Measurements from ENCODE around the gene RPUSD4.
A peak's percentile ranks its signal among the peaks of the same experiment; 100 is the strongest.

Gene RPUSD4

DNA sequence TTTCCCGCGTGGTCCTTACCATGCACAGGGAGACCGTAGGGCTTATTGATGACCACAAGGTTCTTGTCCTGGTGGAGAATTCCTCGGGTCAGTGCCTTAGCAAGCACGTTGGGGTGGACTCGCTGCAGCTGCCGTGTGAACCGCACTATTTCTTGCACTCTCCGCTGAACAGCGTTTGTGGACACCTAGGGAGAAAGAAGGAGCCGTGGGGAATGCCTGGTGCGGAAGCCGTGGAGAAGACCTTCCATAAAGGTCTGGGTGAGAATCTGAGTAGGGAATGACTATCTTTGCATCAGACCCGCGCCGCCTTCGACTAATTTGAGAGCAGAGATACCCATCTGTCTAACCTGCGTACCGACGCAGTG lies 597 bp downstream of the RPUSD4 start:
- no peak for DNase-seq

- no peak for DNase-seq
Measured at GRCh38 chr11:126207896-126208295, 3.6 kb downstream of the RPUSD4 start.

- DNase-seq, result no peak
Measured at GRCh38 chr11:126205359-126205758, 6.1 kb downstream of the RPUSD4 start.

- DNase-seq, result no peak
Measured at GRCh38 chr11:126202646-126203359, 8.6 kb downstream of the RPUSD4 start.

GRCh38 chr11:126198648-126199047 lies 12.8 kb downstream of the RPUSD4 start:
- no peak for DNase-seq

- DNase-seq, result no peak
Measured at GRCh38 chr11:126197277-126197939, 14.0 kb downstream of the RPUSD4 start.

DNA sequence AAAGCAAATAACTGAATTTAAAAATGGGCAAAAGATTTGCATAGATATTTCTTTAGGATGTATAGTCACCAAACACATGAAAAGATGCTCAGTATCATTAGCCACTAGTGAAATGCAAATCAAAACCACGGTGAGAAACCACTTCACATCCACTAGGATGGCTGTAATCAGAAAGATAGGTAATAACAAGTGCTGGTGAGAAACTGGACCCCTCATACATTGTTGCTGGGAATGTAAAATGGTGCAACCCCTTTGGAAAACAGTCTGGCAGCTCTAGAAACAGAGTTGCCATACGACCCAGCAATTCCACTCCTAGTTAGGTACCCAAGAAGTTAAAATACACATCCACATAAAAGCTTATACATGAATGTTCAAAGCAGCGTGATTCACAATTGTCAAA lies 16.3 kb downstream of the RPUSD4 start:
- DNase-seq, result no peak

DNA sequence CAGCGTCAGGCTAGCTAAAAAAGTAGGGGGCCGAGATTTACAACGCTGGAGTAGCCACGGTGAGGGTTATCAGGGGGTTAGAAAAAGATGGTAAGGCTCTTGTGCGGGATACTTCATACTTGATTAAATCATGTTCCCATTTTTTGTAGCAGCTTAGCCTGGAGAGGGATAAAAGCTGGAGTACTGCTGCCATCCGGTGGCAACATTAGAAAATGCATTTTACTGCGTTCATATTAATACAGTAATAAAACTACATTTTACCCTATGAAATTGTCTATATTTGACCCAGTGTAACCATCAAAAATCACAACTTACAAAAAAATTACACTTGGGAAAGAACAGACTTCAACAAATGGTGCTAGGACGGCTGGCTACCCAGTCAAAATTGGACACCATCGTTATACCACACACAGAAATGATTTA lies 17.3 kb downstream of the RPUSD4 start:
- DNase-seq, result peak in 2 of 5 donors; percentile 22 to 28

DNA sequence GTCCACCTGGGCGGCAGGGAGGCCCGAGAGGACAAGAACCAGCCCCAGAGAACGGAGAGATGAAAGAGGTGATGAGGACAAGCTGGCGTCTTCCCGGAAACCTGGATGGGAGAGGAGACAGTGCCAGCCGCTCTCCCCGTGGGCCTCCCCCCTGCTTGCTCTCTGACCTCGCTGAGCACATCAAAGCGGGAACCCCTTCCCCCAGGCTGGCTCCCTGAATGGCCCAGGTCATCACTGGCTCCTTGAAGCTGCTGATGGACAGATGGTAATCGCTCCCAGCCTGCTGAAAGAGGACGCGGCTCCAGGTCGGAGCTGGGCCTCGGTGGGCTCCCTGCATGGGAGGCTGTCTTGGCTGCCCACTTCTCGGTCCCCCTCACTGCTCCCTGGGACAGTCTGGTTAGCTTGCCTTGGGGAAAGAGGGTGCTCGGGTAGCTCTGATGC lies 18.4 kb downstream of the RPUSD4 start:
- no peak for DNase-seq

GRCh38 chr11:126192361-126192760 lies 19.1 kb downstream of the RPUSD4 start:
- DNase-seq, result no peak

DNA sequence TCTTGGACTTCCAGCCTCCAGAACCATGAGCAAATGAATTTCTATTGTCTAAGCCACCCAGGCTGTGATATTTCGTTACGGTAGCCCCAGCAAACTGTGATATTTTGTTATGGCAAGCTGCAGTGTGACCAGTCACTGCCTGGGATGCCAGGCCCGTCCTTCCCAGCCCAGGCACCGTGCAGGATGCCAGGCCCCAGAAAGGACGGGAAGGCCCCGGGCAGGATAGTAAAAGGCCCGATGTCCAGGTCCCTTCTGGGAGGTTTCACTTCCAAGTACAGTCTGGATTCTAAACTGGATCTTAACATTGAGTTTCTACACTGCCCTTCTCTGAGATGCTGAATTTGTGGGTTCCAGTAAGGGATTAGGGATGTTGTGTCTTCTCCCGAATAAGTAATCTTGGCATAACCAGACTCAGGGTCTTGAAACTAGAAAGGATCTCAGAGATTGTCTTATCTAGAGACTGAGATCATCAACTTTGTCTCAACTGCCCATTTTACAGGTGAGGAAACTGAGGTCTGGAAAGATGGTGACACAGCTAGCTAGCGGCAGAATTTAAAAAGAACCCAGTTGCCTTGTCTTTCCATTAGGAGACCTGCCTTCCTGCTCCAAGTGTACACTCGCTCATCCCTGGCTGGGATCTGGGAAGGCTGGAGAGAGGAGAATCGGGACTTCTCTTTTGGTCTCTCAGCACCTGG lies 19.9 kb downstream of the RPUSD4 start:
- no peak for DNase-seq

- no peak for DNase-seq
Measured at GRCh38 chr11:126190792-126191191, 20.7 kb downstream of the RPUSD4 start.

DNA sequence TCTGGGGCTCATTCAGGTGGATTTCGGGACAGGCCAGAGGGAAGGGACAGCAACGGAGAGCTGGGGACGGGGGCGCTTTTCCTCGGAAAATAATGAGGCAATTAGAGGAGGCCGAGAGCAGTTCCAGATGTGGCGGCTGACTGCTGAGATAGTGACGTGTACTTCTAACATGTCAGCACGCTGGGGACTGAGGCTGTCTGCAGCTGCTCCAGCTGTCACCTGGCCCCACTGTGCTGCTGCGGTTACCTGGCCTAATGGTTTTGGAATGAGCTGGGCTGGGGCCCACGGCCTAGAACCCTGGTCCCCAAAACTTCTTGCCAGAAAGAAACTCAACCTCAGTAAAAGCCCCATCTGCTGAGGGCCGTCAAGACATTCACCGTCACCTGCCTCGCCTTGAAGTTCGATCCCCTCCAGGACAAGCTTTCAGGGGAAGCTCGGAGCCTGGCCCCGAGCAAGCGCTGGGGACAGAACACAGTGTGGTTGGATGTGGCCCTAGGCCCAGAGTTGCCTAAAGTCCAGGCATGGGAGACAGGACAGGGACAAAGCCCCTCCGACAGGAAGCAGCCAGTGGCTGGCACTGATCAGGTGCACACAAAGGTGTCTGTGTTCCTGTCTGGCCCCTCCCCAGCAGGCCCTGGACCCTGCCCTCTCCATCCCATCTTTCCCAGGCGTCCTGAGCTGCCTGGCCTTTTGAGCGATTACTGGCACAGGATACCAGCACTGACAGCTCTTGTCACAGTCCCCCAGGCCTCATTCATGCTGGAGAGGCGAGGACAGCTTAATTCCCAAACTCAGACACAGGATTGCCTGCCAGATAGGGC lies 22.1 kb downstream of the RPUSD4 start:
- DNase-seq, result no peak

DNA sequence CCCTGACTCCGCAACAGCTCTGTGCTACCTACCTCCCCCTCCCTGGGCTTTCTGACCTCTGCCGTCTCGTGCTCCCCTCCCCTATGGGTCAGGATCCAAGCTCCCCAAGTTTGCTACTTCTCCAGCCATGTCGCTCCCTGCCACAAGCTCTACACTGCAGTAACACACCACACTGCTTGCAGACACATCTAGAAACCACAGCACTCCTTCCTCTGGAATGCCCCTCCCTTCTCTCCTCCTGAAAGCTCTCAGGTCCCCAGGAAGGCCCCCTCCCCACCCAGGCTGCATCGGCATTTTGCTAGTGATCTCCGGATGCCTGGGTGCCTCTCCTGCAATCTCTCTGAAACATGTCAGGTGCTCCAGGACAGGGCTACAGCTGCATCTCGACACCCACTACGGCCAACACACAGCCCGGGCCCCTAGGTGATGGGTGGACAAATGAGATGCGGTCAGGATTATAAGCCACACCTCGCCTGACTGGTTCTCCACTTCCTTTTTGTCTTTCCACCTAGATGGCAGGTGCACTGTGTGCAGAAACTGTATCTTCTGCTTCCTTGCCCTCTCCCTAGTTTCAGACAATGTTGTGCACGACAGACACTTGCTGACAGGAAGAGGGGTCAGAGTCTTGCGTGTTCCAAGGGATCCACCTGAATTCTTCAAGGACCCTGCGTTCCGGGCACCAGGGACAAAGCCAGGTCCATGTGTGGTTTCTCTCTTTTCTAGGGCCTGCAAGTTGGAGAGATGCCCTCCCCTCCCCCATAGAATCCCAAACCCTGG lies 22.9 kb downstream of the RPUSD4 start:
- DNase-seq, result no peak

- DNase-seq, result no peak
Measured at GRCh38 chr11:126186708-126187529, 24.5 kb downstream of the RPUSD4 start.

DNA sequence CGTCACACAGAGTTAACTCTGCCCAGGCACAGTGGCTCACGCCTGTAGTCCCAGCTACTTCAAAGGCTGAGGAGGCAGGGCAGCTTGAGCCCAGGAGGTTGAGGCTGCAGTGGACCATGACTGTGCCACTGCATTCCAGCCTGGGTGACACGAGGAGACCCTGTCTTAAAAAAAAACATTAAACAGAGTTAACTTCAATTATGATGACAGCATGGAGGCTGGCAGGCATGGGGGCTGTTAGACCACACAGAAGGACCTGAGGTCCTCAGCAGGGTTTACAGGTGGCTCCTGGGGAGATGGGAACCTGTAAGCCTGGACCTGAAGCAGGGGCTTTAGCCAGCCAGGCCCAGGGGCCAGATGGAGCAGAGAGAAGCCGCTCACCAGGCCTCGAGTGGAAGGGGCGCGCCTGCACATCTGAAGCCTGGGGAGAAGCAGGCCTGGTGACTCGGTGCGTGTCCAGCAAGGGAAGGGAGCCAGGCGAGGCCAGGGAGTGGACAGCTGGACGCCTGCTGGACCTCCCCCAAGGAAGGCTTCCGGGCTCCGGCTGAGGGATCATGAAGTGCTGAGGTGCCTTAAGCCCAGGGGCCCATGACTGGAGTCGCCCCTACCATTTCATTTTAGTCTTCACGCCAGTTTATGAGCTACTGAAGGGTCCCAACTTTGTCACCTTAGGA lies 25.3 kb downstream of the RPUSD4 start:
- no peak for DNase-seq

- no peak for DNase-seq
Measured at GRCh38 chr11:126185259-126186024, 26.0 kb downstream of the RPUSD4 start.

- DNase-seq, result no peak
Measured at GRCh38 chr11:126182787-126183445, 28.5 kb downstream of the RPUSD4 start.

All from T-helper 1 cell (primary cell).